ENCODE measurements around the gene PTHLH. TPM values are rescaled to one million over a fixed set of nuclear protein-coding genes. Genes with fewer than 3 reads are reported as not detected.

The PTHLH gene
- polyA plus RNA-seq, 2 donors = 3.8 to 6.8 TPM

- H3K27me3 ChIP-seq (ENCODE audit: control insufficient read depth in 1 of 2, insufficient read depth in 2 of 2, low read length in 2 of 2) = no peaks in the 10 kb centered on the region
- no peak overlapping the region for H3K4me3 ChIP-seq (ENCODE audit: low read depth in 1 of 2, low read length in 2 of 2)
- no peak overlapping the region for H3K27ac ChIP-seq (ENCODE audit: low read depth in 2 of 2, low read length in 1 of 2)
- no peaks in the 10 kb centered on the region for H3K9me3 ChIP-seq (ENCODE audit: control insufficient read depth in 2 of 2, insufficient read depth in 1 of 2, low read depth in 1 of 2, low read length in 1 of 2)
- no peaks in the 10 kb centered on the region for H3K36me3 ChIP-seq (ENCODE audit: control insufficient read depth in 2 of 2, insufficient read depth in 2 of 2, low read length in 1 of 2)
- no peaks in the 10 kb centered on the region for H3K4me1 ChIP-seq (ENCODE audit: control insufficient read depth in 2 of 2, insufficient read depth in 2 of 2, low read length in 1 of 2)
- 81 to 87% methylated on average over 4 of the region's 4 CpGs for WGBS, 2 donors
Measured at GRCh38 chr12:27953348-27953747, 19.2 kb downstream of the PTHLH start.

GRCh38 chr12:27952510-27952909 is 20.0 kb downstream of the PTHLH start:
- no peak overlapping the region for H3K27ac ChIP-seq (ENCODE audit: low read depth in 2 of 2, low read length in 1 of 2)
- H3K4me1 ChIP-seq (ENCODE audit: control insufficient read depth in 2 of 2, insufficient read depth in 2 of 2, low read length in 1 of 2) = no peaks in the 10 kb centered on the region
- H3K4me3 ChIP-seq (ENCODE audit: low read depth in 1 of 2, low read length in 2 of 2) = no peak overlapping the region
- 68 to 76% methylated on average over 5 of the region's 5 CpGs for WGBS, 2 donors
- H3K36me3 ChIP-seq (ENCODE audit: control insufficient read depth in 2 of 2, insufficient read depth in 2 of 2, low read length in 1 of 2) = no peaks in the 10 kb centered on the region
- no peaks in the 10 kb centered on the region for H3K27me3 ChIP-seq (ENCODE audit: control insufficient read depth in 1 of 2, insufficient read depth in 2 of 2, low read length in 2 of 2)
- no peaks in the 10 kb centered on the region for H3K9me3 ChIP-seq (ENCODE audit: control insufficient read depth in 2 of 2, insufficient read depth in 1 of 2, low read depth in 1 of 2, low read length in 1 of 2)

- 79 to 82% methylated on average over 7 of the region's 7 CpGs for WGBS, 2 donors
- Histone ChIP-seq H3K4me1 (ENCODE audit: control insufficient read depth in 2 of 2, insufficient read depth in 2 of 2, low read length in 1 of 2) (no peaks in the 10 kb centered on the region), H3K36me3 (ENCODE audit: control insufficient read depth in 2 of 2, insufficient read depth in 2 of 2, low read length in 1 of 2) (no peaks in the 10 kb centered on the region), H3K27me3 (ENCODE audit: control insufficient read depth in 1 of 2, insufficient read depth in 2 of 2, low read length in 2 of 2) (no peaks in the 10 kb centered on the region), H3K4me3 (ENCODE audit: low read depth in 1 of 2, low read length in 2 of 2) (no peak overlapping the region), H3K27ac (ENCODE audit: low read depth in 2 of 2, low read length in 1 of 2) (no peak overlapping the region), H3K9me3 (ENCODE audit: control insufficient read depth in 2 of 2, insufficient read depth in 1 of 2, low read depth in 1 of 2, low read length in 1 of 2) (no peaks in the 10 kb centered on the region)
Measured at GRCh38 chr12:27951898-27952297, 20.6 kb downstream of the PTHLH start.

- no peak overlapping the region for H3K4me3 ChIP-seq (ENCODE audit: low read depth in 1 of 2, low read length in 2 of 2)
- H3K36me3 ChIP-seq (ENCODE audit: control insufficient read depth in 2 of 2, insufficient read depth in 2 of 2, low read length in 1 of 2) = no peaks in the 10 kb centered on the region
- 86 to 92% methylated on average over 1 of the region's 1 CpG for WGBS, 2 donors
- H3K27me3 ChIP-seq (ENCODE audit: control insufficient read depth in 1 of 2, insufficient read depth in 2 of 2, low read length in 2 of 2) = no peaks in the 10 kb centered on the region
- H3K9me3 ChIP-seq (ENCODE audit: control insufficient read depth in 2 of 2, insufficient read depth in 1 of 2, low read depth in 1 of 2, low read length in 1 of 2) = no peaks in the 10 kb centered on the region
- no peak overlapping the region for H3K27ac ChIP-seq (ENCODE audit: low read depth in 2 of 2, low read length in 1 of 2)
- no peaks in the 10 kb centered on the region for H3K4me1 ChIP-seq (ENCODE audit: control insufficient read depth in 2 of 2, insufficient read depth in 2 of 2, low read length in 1 of 2)
Measured at GRCh38 chr12:27946421-27946820, 26.1 kb downstream of the PTHLH start.

GRCh38 chr12:27940756-27941402 is 31.7 kb downstream of the PTHLH start:
- Histone ChIP-seq H3K4me1 (ENCODE audit: control insufficient read depth in 2 of 2, insufficient read depth in 2 of 2, low read length in 1 of 2) (no peaks in the 10 kb centered on the region), H3K4me3 (ENCODE audit: low read depth in 1 of 2, low read length in 2 of 2) (no peak overlapping the region), H3K27ac (ENCODE audit: low read depth in 2 of 2, low read length in 1 of 2) (no peak overlapping the region), H3K36me3 (ENCODE audit: control insufficient read depth in 2 of 2, insufficient read depth in 2 of 2, low read length in 1 of 2) (no peaks in the 10 kb centered on the region), H3K9me3 (ENCODE audit: control insufficient read depth in 2 of 2, insufficient read depth in 1 of 2, low read depth in 1 of 2, low read length in 1 of 2) (no peaks in the 10 kb centered on the region), H3K27me3 (ENCODE audit: control insufficient read depth in 1 of 2, insufficient read depth in 2 of 2, low read length in 2 of 2) (no peaks in the 10 kb centered on the region)
- 35 to 36% methylated on average over 4 of the region's 4 CpGs for WGBS, 2 donors

- Histone ChIP-seq H3K4me1 (ENCODE audit: control insufficient read depth in 2 of 2, insufficient read depth in 2 of 2, low read length in 1 of 2) (no peaks in the 10 kb centered on the region), H3K27ac (ENCODE audit: low read depth in 2 of 2, low read length in 1 of 2) (no peak overlapping the region), H3K4me3 (ENCODE audit: low read depth in 1 of 2, low read length in 2 of 2) (no peak overlapping the region), H3K27me3 (ENCODE audit: control insufficient read depth in 1 of 2, insufficient read depth in 2 of 2, low read length in 2 of 2) (no peaks in the 10 kb centered on the region), H3K9me3 (ENCODE audit: control insufficient read depth in 2 of 2, insufficient read depth in 1 of 2, low read depth in 1 of 2, low read length in 1 of 2) (no peaks in the 10 kb centered on the region), H3K36me3 (ENCODE audit: control insufficient read depth in 2 of 2, insufficient read depth in 2 of 2, low read length in 1 of 2) (no peaks in the 10 kb centered on the region)
- 93 to 96% methylated on average over 4 of the region's 4 CpGs for WGBS, 2 donors
Measured at GRCh38 chr12:27940245-27940644, 32.3 kb downstream of the PTHLH start.

- no peaks in the 10 kb centered on the region for H3K9me3 ChIP-seq (ENCODE audit: control insufficient read depth in 2 of 2, insufficient read depth in 1 of 2, low read depth in 1 of 2, low read length in 1 of 2)
- no peak overlapping the region for H3K4me3 ChIP-seq (ENCODE audit: low read depth in 1 of 2, low read length in 2 of 2)
- no peaks in the 10 kb centered on the region for H3K36me3 ChIP-seq (ENCODE audit: control insufficient read depth in 2 of 2, insufficient read depth in 2 of 2, low read length in 1 of 2)
- 54 to 58% methylated on average over 2 of the region's 2 CpGs for WGBS, 2 donors
- no peaks in the 10 kb centered on the region for H3K27me3 ChIP-seq (ENCODE audit: control insufficient read depth in 1 of 2, insufficient read depth in 2 of 2, low read length in 2 of 2)
- H3K27ac ChIP-seq (ENCODE audit: low read depth in 2 of 2, low read length in 1 of 2) = no peak overlapping the region
- no peaks in the 10 kb centered on the region for H3K4me1 ChIP-seq (ENCODE audit: control insufficient read depth in 2 of 2, insufficient read depth in 2 of 2, low read length in 1 of 2)
Measured at GRCh38 chr12:27937768-27938167, 34.8 kb downstream of the PTHLH start.

GRCh38 chr12:27936196-27936595 is 36.3 kb downstream of the PTHLH start:
- WGBS, 2 donors = 69 to 77% methylated on average over 3 of the region's 3 CpGs
- H3K4me3 ChIP-seq (ENCODE audit: low read depth in 1 of 2, low read length in 2 of 2) = no peak overlapping the region
- H3K4me1 ChIP-seq (ENCODE audit: control insufficient read depth in 2 of 2, insufficient read depth in 2 of 2, low read length in 1 of 2) = no peaks in the 10 kb centered on the region
- no peak overlapping the region for H3K27ac ChIP-seq (ENCODE audit: low read depth in 2 of 2, low read length in 1 of 2)
- H3K9me3 ChIP-seq (ENCODE audit: control insufficient read depth in 2 of 2, insufficient read depth in 1 of 2, low read depth in 1 of 2, low read length in 1 of 2) = no peaks in the 10 kb centered on the region
- no peaks in the 10 kb centered on the region for H3K36me3 ChIP-seq (ENCODE audit: control insufficient read depth in 2 of 2, insufficient read depth in 2 of 2, low read length in 1 of 2)
- H3K27me3 ChIP-seq (ENCODE audit: control insufficient read depth in 1 of 2, insufficient read depth in 2 of 2, low read length in 2 of 2) = no peaks in the 10 kb centered on the region

GRCh38 chr12:27934276-27934675 is 38.3 kb downstream of the PTHLH start:
- H3K27ac ChIP-seq (ENCODE audit: low read depth in 2 of 2, low read length in 1 of 2) = no peak overlapping the region
- no peaks in the 10 kb centered on the region for H3K36me3 ChIP-seq (ENCODE audit: control insufficient read depth in 2 of 2, insufficient read depth in 2 of 2, low read length in 1 of 2)
- no peaks in the 10 kb centered on the region for H3K27me3 ChIP-seq (ENCODE audit: control insufficient read depth in 1 of 2, insufficient read depth in 2 of 2, low read length in 2 of 2)
- H3K4me1 ChIP-seq (ENCODE audit: control insufficient read depth in 2 of 2, insufficient read depth in 2 of 2, low read length in 1 of 2) = no peaks in the 10 kb centered on the region
- 90% methylated on average over 1 of the region's 1 CpG for WGBS, 2 donors
- H3K9me3 ChIP-seq (ENCODE audit: control insufficient read depth in 2 of 2, insufficient read depth in 1 of 2, low read depth in 1 of 2, low read length in 1 of 2) = no peaks in the 10 kb centered on the region
- H3K4me3 ChIP-seq (ENCODE audit: low read depth in 1 of 2, low read length in 2 of 2) = no peak overlapping the region

- WGBS, 2 donors = 85 to 87% methylated on average over 1 of the region's 1 CpG
- Histone ChIP-seq H3K4me1 (ENCODE audit: control insufficient read depth in 2 of 2, insufficient read depth in 2 of 2, low read length in 1 of 2) (no peaks in the 10 kb centered on the region), H3K4me3 (ENCODE audit: low read depth in 1 of 2, low read length in 2 of 2) (no peak overlapping the region), H3K9me3 (ENCODE audit: control insufficient read depth in 2 of 2, insufficient read depth in 1 of 2, low read depth in 1 of 2, low read length in 1 of 2) (no peaks in the 10 kb centered on the region), H3K27me3 (ENCODE audit: control insufficient read depth in 1 of 2, insufficient read depth in 2 of 2, low read length in 2 of 2) (no peaks in the 10 kb centered on the region), H3K27ac (ENCODE audit: low read depth in 2 of 2, low read length in 1 of 2) (no peak overlapping the region), H3K36me3 (ENCODE audit: control insufficient read depth in 2 of 2, insufficient read depth in 2 of 2, low read length in 1 of 2) (no peaks in the 10 kb centered on the region)
Measured at GRCh38 chr12:27931390-27931789, 41.1 kb downstream of the PTHLH start.
